GM12865 (cell line): Measurements from ENCODE around the gene ZNF74.

Source experiments
- DNase-seq: peaks from one replicate; pipeline ENCODE4 v3.0.0; 2010; ENCODE audit warnings: low read depth
- H3K4me3 ChIP-seq: 2 replicates; pipeline ENCODE4 v1.5.1; 2011; ENCODE audit warnings: mild to moderate bottlenecking, low read depth, low read length, control low read depth
- TF ChIP-seq, protein P1 (sequence below): IDR thresholded peaks from 2 replicates; pipeline ENCODE4 v1.5.1; 2011; ENCODE audit warnings: low read length, control low read depth, low read depth, inconsistent platforms; ENCODE audit not compliant: insufficient read depth; ENCODE audit errors: missing control alignments

ZNF74 gene

DNA sequence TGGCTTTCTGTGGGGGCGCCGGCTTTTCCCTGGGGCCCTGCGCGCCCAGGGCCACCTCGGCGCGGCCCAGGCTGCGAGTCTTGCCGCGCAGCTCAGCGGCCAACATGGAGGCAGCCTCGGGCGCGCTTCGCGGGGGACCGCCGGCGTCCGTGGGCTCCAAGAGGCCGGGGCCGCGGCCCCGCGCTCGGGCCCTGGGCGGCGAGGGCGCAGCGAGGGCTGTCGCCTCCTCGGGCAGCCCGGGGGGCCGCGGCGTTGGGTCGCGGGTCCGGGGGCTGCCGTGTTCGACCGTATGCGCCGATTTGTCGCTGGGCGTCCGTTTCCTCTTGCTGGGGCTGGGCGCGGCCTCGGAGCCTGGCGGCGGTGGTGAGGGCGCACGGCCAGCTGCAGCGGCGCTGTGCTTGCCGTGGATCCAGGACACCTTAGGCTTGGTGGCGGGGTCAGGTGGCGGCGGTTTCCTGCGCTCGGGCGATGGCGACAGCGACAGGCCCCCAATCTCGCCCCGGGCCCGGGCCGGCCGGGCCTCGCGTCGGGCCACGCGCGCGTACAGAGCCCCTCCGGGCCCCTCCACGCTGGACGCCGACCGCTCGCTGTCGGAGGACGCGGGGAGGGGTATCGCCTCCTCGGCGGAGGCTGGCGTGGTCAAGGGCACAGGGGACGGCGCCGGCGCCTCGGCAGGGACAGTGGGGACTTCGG lies 31.8 kb downstream of the ZNF74 start:
- no peak overlapping the region for H3K4me3 ChIP-seq
- TF ChIP-seq, protein P1, sequence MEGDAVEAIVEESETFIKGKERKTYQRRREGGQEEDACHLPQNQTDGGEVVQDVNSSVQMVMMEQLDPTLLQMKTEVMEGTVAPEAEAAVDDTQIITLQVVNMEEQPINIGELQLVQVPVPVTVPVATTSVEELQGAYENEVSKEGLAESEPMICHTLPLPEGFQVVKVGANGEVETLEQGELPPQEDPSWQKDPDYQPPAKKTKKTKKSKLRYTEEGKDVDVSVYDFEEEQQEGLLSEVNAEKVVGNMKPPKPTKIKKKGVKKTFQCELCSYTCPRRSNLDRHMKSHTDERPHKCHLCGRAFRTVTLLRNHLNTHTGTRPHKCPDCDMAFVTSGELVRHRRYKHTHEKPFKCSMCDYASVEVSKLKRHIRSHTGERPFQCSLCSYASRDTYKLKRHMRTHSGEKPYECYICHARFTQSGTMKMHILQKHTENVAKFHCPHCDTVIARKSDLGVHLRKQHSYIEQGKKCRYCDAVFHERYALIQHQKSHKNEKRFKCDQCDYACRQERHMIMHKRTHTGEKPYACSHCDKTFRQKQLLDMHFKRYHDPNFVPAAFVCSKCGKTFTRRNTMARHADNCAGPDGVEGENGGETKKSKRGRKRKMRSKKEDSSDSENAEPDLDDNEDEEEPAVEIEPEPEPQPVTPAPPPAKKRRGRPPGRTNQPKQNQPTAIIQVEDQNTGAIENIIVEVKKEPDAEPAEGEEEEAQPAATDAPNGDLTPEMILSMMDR, result no peak
- DNase-seq, result no peak

DNA sequence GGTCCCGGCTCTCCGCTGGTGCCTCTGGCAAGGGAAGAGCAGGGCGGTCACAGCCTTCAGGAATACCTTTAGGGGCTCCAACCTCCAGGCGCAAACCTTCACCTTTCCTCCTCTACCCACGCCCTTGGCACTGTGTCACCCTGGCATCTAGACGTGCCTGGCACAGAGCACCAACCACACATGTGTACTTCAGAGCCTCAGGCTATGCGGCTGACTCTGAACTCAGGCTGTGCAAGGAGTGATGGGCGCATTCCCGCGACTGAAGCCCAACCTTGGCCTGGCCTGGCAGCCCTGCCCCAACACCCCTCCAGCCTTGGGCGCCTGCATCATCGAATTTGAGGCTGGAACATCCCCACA lies 32.3 kb downstream of the ZNF74 start:
- TF ChIP-seq, protein P1, result no peak
- DNase-seq, result no peak
- no peak overlapping the region for H3K4me3 ChIP-seq

DNA sequence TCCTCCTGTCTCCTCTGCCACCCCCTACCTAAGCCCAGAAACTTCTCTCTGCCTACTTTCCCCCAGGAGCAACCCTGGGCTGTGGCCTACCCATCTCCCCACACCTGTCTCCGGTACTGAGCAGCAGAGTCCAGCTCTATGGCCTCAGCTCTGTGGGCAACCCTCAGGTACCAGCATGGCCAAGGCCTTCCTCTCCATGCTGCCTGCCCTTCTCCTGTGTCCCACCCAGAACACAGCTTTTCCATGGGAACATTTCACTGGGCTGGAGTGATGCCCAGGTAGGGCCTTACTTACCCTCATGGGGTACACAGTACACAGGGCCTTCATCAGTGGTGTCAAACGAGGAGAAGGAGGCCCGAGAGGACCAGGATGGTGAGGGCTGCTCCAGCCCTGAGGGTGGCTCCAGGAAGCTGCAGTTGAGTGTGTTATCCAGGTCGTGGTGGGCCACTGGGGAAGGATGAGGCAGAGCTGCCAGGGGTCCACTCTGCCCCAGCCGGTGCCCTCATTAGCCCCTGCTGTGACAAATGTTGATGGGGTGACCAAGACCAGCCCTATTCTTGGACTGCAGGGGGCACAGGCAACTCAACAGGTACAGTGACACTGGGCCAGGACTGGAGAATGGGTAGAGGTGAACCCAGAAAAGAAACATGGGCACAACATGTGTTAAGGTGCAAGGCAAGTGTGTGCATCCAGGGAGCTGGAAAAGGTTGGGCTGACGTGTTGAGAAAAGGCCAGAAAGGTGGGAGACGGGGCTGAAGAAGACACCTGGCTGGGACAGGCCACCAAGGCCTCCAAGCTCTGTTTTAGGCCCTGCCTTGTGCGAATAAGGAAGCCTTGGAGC lies 33.4 kb downstream of the ZNF74 start:
- DNase-seq, result no peak
- no peak overlapping the region for H3K4me3 ChIP-seq
- TF ChIP-seq, protein P1, result no peak

DNA sequence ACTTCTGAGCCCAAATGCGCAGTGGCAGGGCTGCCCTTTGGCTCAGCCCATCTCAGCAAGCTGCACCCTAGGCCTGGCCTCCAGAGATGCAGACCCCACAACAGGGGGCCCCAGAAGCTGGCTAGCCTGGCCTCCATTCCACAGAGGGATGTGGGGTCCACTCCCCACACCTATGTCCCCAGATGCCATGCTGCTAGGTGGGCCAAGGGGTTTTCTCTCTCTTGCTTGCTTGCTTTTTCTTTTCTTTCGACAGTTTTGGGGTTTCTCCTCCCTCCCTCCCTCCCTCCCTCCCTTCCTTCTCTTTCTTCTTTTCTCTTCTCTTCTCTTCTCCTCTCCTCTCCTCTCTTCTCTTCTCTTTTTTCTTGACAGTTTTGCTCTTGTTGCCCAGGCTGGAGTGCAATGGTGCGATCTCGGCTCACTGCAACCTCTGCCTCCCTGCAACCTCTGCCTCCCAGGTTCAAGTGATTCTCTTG lies 34.0 kb downstream of the ZNF74 start:
- DNase-seq, result no peak
- TF ChIP-seq, protein P1, result no peak
- H3K4me3 ChIP-seq, result no peak overlapping the region

DNA sequence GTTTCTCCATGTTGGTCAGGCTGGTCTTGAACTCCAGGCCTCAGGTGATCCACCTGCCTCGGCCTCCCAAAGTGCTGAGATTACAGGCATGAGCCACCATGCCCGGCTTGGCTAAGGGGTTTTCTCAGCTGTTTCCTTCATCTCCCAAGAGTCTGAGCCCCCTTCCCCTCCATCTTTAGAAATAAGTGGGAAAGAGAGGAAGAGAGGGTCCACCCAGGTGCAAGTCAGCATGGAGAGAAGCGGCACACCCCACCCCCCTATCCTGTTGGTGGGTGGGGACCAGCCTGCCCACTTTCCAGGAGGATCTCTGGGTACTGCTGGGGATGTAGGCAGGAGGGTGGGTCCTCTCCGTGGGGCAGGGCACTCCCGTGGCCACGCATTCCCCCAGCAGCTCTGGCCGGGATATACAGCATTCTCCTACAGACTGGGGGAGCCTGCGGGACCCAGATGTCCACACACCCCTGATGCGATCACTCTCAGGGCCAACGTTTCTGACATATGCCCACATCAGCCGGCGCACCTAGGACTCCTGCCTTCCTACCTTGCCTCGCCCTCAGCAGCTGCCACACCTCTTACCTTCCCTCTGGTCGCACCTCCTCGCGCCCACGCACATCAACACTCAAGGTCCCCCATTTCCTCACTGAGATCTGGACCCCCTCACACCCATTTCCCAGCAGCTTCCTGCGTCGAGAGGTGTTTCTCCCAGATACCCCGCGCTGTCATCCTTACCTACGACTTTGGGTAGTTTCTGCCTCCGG lies 34.7 kb downstream of the ZNF74 start:
- DNase-seq, result no peak
- H3K4me3 ChIP-seq, result peak overlapping the region; percentile 65
- TF ChIP-seq, protein P1, result no peak

DNA sequence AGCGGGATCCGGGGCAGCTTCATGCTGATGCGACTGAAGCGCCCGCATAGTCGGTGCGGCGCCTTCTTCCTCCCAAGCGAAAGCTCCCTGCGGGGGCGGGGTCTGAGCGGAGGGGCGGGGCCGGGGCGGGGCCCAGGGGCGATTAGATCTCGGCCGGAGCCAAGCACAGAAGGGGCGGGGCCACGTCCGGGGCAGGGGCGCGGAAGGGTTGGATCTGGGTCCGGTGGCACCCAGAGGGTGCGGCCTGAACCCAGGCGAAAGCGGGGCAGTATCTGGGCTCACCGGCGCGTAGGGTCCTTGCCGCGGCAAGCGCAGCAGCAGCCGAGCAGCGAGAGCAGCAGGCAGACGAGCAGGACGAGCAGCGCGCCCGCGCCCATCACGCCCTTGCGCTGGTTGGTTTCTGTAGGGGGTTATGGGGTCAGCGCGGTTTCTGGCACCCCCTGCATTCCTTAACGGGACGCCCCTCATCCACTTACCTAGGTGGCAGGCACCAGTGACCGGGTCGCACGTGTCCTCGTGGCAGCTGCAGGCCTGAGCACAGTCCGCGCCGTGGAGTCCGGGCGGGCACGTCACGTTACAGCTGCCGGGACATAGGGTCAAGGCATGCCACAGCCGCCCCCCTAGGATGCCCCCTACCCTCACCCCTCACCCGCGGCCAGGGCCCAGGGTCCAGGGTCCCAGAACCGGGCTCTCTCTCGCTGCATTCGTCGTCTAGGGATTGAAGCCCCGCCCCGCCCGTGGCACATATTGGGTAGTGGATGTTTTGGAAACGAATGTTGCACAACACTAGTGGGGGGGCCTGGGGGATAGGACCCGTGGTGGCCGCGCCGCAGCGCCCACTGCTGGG lies 35.5 kb downstream of the ZNF74 start:
- H3K4me3 ChIP-seq, result peak overlapping the region; percentile 65
- TF ChIP-seq, protein P1, result no peak
- DNase-seq, result peak; percentile 73
